Measurements from ENCODE around the gene ZNF726.

- TF ChIP-seq SP1 (IDR thresholded peaks at IDR 0.05) = no peak
- TF ChIP-seq BHLHE40 (IDR thresholded peaks at IDR 0.05; ENCODE audit: borderline replicate concordance) = no peak
- no peak for TF ChIP-seq ARNT (IDR thresholded peaks at IDR 0.05)
- no peak for TF ChIP-seq L3MBTL2 (conservative IDR thresholded peaks at IDR 0.05)
- no peak for TF ChIP-seq PKNOX1 (IDR thresholded peaks at IDR 0.05)
- TF ChIP-seq ELF4 (IDR thresholded peaks at IDR 0.05) = no peak
- no peak for TF ChIP-seq LEF1 (IDR thresholded peaks at IDR 0.05; ENCODE audit: borderline replicate concordance)
- no peak for TF ChIP-seq ZNF384 (IDR thresholded peaks at IDR 0.05)
- TF ChIP-seq TARDBP (IDR thresholded peaks at IDR 0.05) = no peak
- no peak for TF ChIP-seq SUZ12 (IDR thresholded peaks at IDR 0.05)
- TF ChIP-seq NFRKB (IDR thresholded peaks at IDR 0.05) = no peak
- TF ChIP-seq HDGF (IDR thresholded peaks at IDR 0.05; ENCODE audit: borderline replicate concordance) = no peak
- no peak for TF ChIP-seq FOXM1 (IDR thresholded peaks at IDR 0.05; ENCODE audit: borderline replicate concordance)
Observed at GRCh38 chr19:23969630-23970029, 54.9 kb downstream of the ZNF726 start.
